SJSA1 (cell line): ENCODE measurements around the gene HIVEP3. TPM values are rescaled to one million over a fixed set of nuclear protein-coding genes. Genes with fewer than 3 reads are reported as not detected.
"Not testable (repeated sequence)": the region's sequence is repeated elsewhere in the genome, so short reads cannot be mapped to it uniquely, and the experiment has no call there.

Source experiments
- DNase-seq, 2 experiments: peaks; one replicate each; pipeline ENCODE4 v3.0.0-alpha.2; 2015 to 2020; ENCODE audit warnings: low spot score in 2 of 2, low read depth in 1 of 2
- H3K27ac ChIP-seq: fragments of 250-450 bp; sonication (Bioruptor Pico); 2 replicates; pipeline ENCODE4 v1.5.1; 2020; ENCODE audit warnings: mild to moderate bottlenecking, moderate library complexity
- H3K27me3 ChIP-seq: fragments of 250-450 bp; sonication (Bioruptor Pico); replicated peaks from 2 replicates; pipeline ENCODE4 v1.5.1; 2020; ENCODE audit warnings: mild to moderate bottlenecking, moderate library complexity
- H3K36me3 ChIP-seq: fragments of 250-450 bp; sonication (Bioruptor Pico); 2 replicates; pipeline ENCODE4 v1.5.1; 2020; ENCODE audit warnings: mild to moderate bottlenecking
- H3K4me1 ChIP-seq: fragments of 250-450 bp; sonication (Bioruptor Pico); replicated peaks from 2 replicates; pipeline ENCODE4 v1.6.1; 2021; ENCODE audit warnings: mild to moderate bottlenecking
- H3K4me3 ChIP-seq: fragments of 250-450 bp; sonication (Bioruptor Pico); 2 replicates; pipeline ENCODE4 v1.5.1; 2020; ENCODE audit warnings: mild to moderate bottlenecking
- H3K9me3 ChIP-seq: fragments of 250-450 bp; sonication (Bioruptor Pico); replicated peaks from 2 replicates; pipeline ENCODE4 v1.5.1; 2020; ENCODE audit warnings: mild to moderate bottlenecking
- total RNA-seq: library from RNA; depleted of rRNA; stranded (reverse); fragments of >200 nt; shearing (Covaris generic); gene quantifications from 2 replicates; pipeline ENCODE4 v1.2.3, GENCODE V29; 2014

Gene HIVEP3
- total RNA-seq, 1 experiment from 2014 or later = 2.2 TPM

- H3K4me3 ChIP-seq = no peak overlapping the region
- H3K36me3 ChIP-seq = no peaks in the 10 kb centered on the region
- no peaks in the 10 kb centered on the region for H3K27me3 ChIP-seq
- H3K9me3 ChIP-seq = no peaks in the 10 kb centered on the region
- DNase-seq = no peak
- no peak overlapping the region for H3K27ac ChIP-seq
- no peaks in the 10 kb centered on the region for H3K4me1 ChIP-seq
Observed at GRCh38 chr1:41700581-41700980, 218.1 kb downstream of the HIVEP3 start.

DNA sequence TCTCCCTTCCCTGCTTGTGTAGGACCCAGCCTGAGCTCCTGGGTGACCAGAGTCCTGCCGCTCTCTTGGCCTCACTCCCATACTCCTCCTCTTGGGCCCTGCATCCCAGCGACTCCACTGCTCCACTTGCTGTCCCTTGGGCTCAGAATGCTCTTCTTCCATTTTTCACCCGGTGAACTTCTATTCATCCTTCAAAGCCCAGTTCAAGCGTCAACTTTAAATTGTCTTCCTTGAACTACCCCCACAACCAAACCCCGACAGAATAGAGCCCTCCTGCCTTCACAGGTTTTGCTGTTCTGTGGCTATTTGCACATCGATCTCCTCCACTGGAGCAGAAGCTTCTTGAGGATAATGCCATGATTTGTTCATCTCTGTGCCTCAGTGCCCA is 218.9 kb downstream of the HIVEP3 start:
- DNase-seq = no peak
- H3K27me3 ChIP-seq = no peaks in the 10 kb centered on the region

DNA sequence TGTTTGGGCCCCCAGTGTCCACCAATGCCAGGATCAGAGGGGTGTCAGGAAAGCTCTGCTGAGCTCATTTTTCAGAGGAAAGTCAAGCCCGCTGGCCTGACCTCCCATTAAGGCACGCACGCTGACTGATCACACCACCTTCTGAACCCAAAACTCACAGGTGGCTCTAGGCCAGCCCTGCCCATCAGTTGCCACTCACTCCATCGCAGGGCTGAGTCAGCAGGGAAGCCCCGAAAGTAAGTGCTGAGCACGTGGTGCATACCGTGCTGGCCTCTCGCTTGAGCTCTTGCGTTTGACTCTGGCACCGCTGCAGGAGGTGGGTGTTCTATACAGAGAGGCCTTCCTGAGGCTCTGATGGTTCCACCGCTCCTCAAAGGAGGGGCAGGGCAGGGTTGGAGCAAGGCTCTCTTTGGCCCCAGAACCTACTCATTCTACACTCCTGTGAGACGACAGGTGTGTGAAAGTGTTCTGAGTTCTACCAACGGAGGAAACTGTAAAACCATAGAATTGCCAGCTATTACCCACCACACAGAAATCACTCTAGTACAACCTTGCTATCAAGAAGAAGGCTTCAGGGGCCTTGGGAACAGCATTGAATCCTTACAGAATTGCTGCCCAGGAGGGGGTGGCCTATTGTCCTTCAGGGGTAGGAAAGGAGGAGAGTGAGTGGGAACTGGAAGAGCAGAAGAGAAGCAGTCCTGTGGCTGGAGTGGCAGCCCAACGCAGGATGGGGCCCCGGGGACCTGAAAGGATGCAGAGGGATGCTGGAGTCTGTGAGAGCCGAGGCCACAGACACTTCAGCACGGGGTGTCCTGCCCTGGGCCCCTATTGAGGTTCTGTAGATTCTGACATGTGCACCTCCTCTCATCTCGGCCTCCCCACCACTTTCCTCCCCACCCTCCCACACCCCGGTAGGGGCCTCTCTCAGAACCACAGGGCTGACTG is 219.5 kb downstream of the HIVEP3 start:
- Histone ChIP-seq H3K4me3 (no peak overlapping the region), H3K27ac (no peak overlapping the region), H3K9me3 (no peaks in the 10 kb centered on the region), H3K27me3 (no peaks in the 10 kb centered on the region), H3K4me1 (no peaks in the 10 kb centered on the region), H3K36me3 (no peaks in the 10 kb centered on the region)
- DNase-seq = no peak

More for the DNA sequence above, 218.9 kb downstream of the HIVEP3 start:
- H3K9me3 ChIP-seq = no peaks in the 10 kb centered on the region
- no peak overlapping the region for H3K4me3 ChIP-seq
- H3K36me3 ChIP-seq = no peaks in the 10 kb centered on the region
- no peaks in the 10 kb centered on the region for H3K4me1 ChIP-seq
- no peak overlapping the region for H3K27ac ChIP-seq

DNA sequence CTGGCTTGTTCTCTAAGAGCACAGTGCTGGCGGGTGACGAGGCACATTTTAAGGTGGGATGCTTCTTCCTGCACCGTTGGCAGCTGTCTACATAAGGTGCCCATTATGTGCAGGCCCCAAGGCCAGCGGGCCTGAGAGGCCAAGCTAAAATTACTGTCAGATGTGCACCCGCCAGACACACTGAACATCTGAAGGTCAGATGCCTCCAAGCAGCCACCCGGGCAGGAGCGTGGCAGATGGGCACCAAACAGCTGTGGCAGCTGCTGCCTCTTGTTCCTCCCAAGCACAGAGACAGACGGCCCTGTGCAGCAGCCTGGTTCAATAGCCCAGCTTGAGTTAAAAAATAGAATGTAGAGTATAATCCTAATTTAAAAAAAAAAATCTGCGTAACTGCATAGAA is 222.3 kb downstream of the HIVEP3 start:
- Histone ChIP-seq H3K27ac (no peak overlapping the region), H3K4me3 (no peak overlapping the region), H3K4me1 (no peaks in the 10 kb centered on the region), H3K27me3 (no peaks in the 10 kb centered on the region), H3K36me3 (no peaks in the 10 kb centered on the region), H3K9me3 (no peaks in the 10 kb centered on the region)
- DNase-seq = no peak

- no peak overlapping the region for H3K4me3 ChIP-seq
- no peak for DNase-seq
- no peaks in the 10 kb centered on the region for H3K4me1 ChIP-seq
- H3K9me3 ChIP-seq = no peaks in the 10 kb centered on the region
- no peak overlapping the region for H3K27ac ChIP-seq
- H3K36me3 ChIP-seq = no peaks in the 10 kb centered on the region
- no peaks in the 10 kb centered on the region for H3K27me3 ChIP-seq
Observed at GRCh38 chr1:41695118-41695745, 223.5 kb downstream of the HIVEP3 start.

- H3K9me3 ChIP-seq, H3K36me3 ChIP-seq: not testable (repeated sequence)
Observed at GRCh38 chr1:41691966-41692365, 226.8 kb downstream of the HIVEP3 start.

GRCh38 chr1:41691424-41691823 is 227.3 kb downstream of the HIVEP3 start:
- Histone ChIP-seq H3K4me1 (no peaks in the 10 kb centered on the region), H3K27ac (no peak overlapping the region), H3K9me3 (no peaks in the 10 kb centered on the region), H3K36me3 (no peaks in the 10 kb centered on the region), H3K4me3 (no peak overlapping the region), H3K27me3 (no peaks in the 10 kb centered on the region)
- DNase-seq = no peak

More at GRCh38 chr1:41691966-41692365, 226.8 kb downstream of the HIVEP3 start:
- H3K4me1 ChIP-seq, H3K27me3 ChIP-seq, H3K27ac ChIP-seq, H3K4me3 ChIP-seq, DNase-seq: not testable (repeated sequence)

- Histone ChIP-seq H3K27me3 (no peaks in the 10 kb centered on the region), H3K36me3 (no peaks in the 10 kb centered on the region), H3K27ac (no peak overlapping the region), H3K9me3 (no peaks in the 10 kb centered on the region), H3K4me3 (no peak overlapping the region), H3K4me1 (no peaks in the 10 kb centered on the region)
- no peak for DNase-seq
Observed at GRCh38 chr1:41690331-41690730, 228.4 kb downstream of the HIVEP3 start.

- Histone ChIP-seq H3K27ac (no peak overlapping the region), H3K27me3 (no peaks in the 10 kb centered on the region), H3K36me3 (no peaks in the 10 kb centered on the region), H3K4me3 (no peak overlapping the region), H3K9me3 (no peaks in the 10 kb centered on the region), H3K4me1 (peaks cover 2% of the 10 kb centered on the region; the same call in 1 of the 2 replicates)
- DNase-seq = no peak
Observed at GRCh38 chr1:41689558-41689981, 229.2 kb downstream of the HIVEP3 start.

DNA sequence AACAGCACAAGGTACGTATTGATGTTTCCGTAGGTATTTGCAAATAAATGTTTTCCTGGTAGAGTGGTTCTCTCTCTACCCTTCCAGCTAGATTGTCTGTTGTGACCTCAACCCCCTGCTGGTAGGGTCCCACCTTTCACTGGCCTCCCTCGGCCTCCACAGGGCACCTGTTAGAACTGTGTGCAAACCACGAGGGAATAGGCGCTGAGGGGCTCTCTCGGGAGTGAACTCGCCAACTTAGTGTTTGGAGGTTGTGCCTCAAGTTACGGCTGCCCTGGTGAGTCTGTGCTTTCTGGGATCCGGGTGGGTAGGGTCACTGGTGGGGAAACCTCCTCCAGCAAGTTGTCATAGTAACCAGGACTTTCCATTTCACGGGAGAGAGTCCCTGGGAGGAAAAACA is 229.6 kb downstream of the HIVEP3 start:
- Histone ChIP-seq H3K27me3 (no peaks in the 10 kb centered on the region), H3K9me3 (no peaks in the 10 kb centered on the region), H3K4me1 (peaks cover 7% of the 10 kb centered on the region), H3K4me3 (no peak overlapping the region), H3K27ac (no peak overlapping the region), H3K36me3 (no peaks in the 10 kb centered on the region)
- DNase-seq = no peak

GRCh38 chr1:41687007-41687406 is 231.7 kb downstream of the HIVEP3 start:
- H3K27ac ChIP-seq = no peak overlapping the region
- no peak for DNase-seq
- no peak overlapping the region for H3K4me3 ChIP-seq
- no peaks in the 10 kb centered on the region for H3K27me3 ChIP-seq
- no peaks in the 10 kb centered on the region for H3K36me3 ChIP-seq
- H3K4me1 ChIP-seq = peaks cover 15% of the 10 kb centered on the region
- no peaks in the 10 kb centered on the region for H3K9me3 ChIP-seq

DNA sequence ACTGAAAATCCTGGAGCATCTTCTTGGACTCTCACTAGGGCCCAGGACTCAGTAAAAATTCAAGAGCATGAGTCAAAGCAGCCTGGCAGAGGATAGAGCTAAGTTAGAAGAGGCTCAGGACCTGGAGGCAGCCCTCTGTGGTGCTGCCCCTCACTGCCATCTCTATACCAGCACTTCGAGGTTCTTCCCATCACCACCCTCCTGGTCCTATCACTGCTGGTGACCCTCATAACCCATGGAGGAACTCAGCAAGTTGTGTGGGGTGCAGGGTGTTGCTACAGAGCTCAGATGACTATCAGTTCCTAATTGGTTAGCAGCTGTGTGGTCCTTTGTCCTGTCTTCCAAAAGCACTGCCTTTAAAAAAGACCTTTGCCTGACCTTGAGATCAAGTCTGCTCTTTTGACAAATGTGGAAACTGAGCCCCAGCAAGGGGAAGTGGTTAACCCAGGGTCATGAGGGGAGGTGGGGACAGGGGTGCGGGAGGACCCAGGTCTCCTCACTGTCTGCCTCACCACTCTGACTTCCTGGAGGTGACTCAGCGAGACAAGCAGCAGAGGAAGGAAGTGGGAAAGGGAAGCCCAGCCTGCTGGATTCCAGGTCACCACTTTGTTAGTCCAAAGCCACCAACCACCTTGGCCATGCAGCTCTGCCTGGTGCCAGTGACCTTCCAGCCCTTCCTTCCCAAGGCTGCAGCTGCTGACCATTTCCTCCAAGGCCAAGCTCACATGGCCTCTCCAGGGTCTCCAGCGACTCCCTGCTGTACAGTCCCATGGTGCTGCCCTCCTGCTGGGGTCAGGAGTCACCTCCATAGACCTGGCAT is 234.8 kb downstream of the HIVEP3 start:
- DNase-seq = no peak
- peak overlapping the region; percentile 36; the same call in 1 of the 2 replicates for H3K27ac ChIP-seq
- H3K27me3 ChIP-seq = no peaks in the 10 kb centered on the region
- H3K9me3 ChIP-seq = no peaks in the 10 kb centered on the region
- peaks cover 16% of the 10 kb centered on the region for H3K4me1 ChIP-seq
- no peak overlapping the region for H3K4me3 ChIP-seq
- no peaks in the 10 kb centered on the region for H3K36me3 ChIP-seq

DNA sequence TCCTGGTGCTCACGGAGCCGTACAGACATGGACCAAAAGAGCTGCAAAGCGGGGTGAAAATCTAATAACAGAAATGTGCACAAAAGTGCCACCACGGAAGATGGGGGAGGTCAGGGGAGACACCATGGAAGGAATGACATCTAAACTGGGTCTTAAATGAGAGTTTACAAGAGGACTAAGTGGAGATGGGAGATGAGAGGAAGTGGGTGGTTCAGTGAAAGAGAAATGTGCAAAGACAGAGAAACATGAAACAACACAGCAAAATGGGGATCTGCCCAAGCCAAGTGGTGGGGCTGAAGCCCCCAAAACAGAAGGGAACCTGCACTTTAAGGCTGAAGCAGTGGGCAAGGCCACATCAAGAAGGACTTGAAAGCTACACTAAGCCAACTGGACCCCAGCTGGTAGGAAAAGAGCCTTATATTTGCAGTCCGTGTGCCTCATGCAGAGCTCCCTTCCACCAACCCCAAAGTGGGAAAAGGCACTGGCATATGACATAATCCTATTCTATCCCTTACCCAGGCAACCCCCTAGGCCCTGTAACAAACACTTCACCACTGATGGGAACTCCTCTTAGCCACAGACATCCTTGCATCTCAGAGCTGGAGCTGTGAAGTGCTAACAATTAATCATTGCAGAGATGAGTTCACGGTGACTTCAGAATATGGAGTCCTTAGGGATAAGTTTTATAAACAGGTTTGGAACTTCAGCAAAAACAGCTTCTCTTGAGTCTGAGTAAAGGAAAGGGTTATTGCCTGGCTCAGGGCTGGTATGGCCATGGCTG is 235.7 kb downstream of the HIVEP3 start:
- Histone ChIP-seq H3K27ac (no peak overlapping the region), H3K9me3 (no peaks in the 10 kb centered on the region), H3K4me3 (no peak overlapping the region), H3K4me1 (peaks cover 25% of the 10 kb centered on the region), H3K27me3 (no peaks in the 10 kb centered on the region), H3K36me3 (no peaks in the 10 kb centered on the region)
- no peak for DNase-seq
